T-helper 1 cell treated with Interleukin-12 subunit alpha and Interleukin-12 subunit beta and Interleukin-4 antibody, amounts not matched to agents 30 μg/mL and 1 μg/mL, for 36 hours (primary cell): ENCODE results near the gene MAPKAP1.

ENCODE experiments used
- H3K27ac Mint-ChIP-seq: one replicate; pipeline ENCODE4 v1.8.0; 2021; ENCODE audit warnings: mild to moderate bottlenecking, mixed read lengths
- H3K27me3 Mint-ChIP-seq: one replicate; pipeline ENCODE4 v1.8.0; 2021; ENCODE audit warnings: low read depth, mixed read lengths
- H3K36me3 Mint-ChIP-seq: one replicate; pipeline ENCODE4 v1.8.0; 2021; ENCODE audit warnings: low read depth, mixed read lengths
- H3K4me1 Mint-ChIP-seq: one replicate; pipeline ENCODE4 v1.8.0; 2021; ENCODE audit warnings: low read depth, mixed read lengths
- H3K4me3 Mint-ChIP-seq: one replicate; pipeline ENCODE4 v1.8.0; 2021; ENCODE audit warnings: mild to moderate bottlenecking, moderate library complexity, mixed read lengths
- H3K9me3 Mint-ChIP-seq: one replicate; pipeline ENCODE4 v1.8.0; 2021; ENCODE audit warnings: mixed read lengths

Gene MAPKAP1

GRCh38 chr9:125549891-125550885 lies 156.8 kb downstream of the MAPKAP1 start:
- H3K4me3 Mint-ChIP-seq, result no peak overlapping the region
- no peak overlapping the region for H3K27ac Mint-ChIP-seq
- H3K36me3 Mint-ChIP-seq, result no peaks in the 10 kb centered on the region
- H3K4me1 Mint-ChIP-seq, result no peaks in the 10 kb centered on the region
- no peaks in the 10 kb centered on the region for H3K27me3 Mint-ChIP-seq
- H3K9me3 Mint-ChIP-seq, result no peaks in the 10 kb centered on the region

GRCh38 chr9:125549465-125549871 lies 157.5 kb downstream of the MAPKAP1 start:
- Mint-ChIP-seq H3K27me3 (no peaks in the 10 kb centered on the region), H3K36me3 (no peaks in the 10 kb centered on the region), H3K9me3 (no peaks in the 10 kb centered on the region), H3K4me1 (no peaks in the 10 kb centered on the region), H3K4me3 (no peak overlapping the region), H3K27ac (no peak overlapping the region)

- Mint-ChIP-seq H3K4me1 (no peaks in the 10 kb centered on the region), H3K36me3 (no peaks in the 10 kb centered on the region), H3K27me3 (no peaks in the 10 kb centered on the region), H3K9me3 (no peaks in the 10 kb centered on the region), H3K4me3 (no peak overlapping the region), H3K27ac (no peak overlapping the region)
Measured at GRCh38 chr9:125549039-125549438, 158.0 kb downstream of the MAPKAP1 start.

- Mint-ChIP-seq H3K27me3 (no peaks in the 10 kb centered on the region), H3K27ac (no peak overlapping the region), H3K9me3 (no peaks in the 10 kb centered on the region), H3K4me1 (no peaks in the 10 kb centered on the region), H3K4me3 (no peak overlapping the region), H3K36me3 (no peaks in the 10 kb centered on the region)
Measured at GRCh38 chr9:125548141-125548540, 158.9 kb downstream of the MAPKAP1 start.

- H3K27me3 Mint-ChIP-seq, result no peaks in the 10 kb centered on the region
- H3K4me1 Mint-ChIP-seq, result no peaks in the 10 kb centered on the region
- no peak overlapping the region for H3K27ac Mint-ChIP-seq
- no peaks in the 10 kb centered on the region for H3K9me3 Mint-ChIP-seq
- no peaks in the 10 kb centered on the region for H3K36me3 Mint-ChIP-seq
- H3K4me3 Mint-ChIP-seq, result no peak overlapping the region
Measured at GRCh38 chr9:125547368-125547767, 159.6 kb downstream of the MAPKAP1 start.

- H3K4me3 Mint-ChIP-seq, result no peak overlapping the region
- H3K27me3 Mint-ChIP-seq, result no peaks in the 10 kb centered on the region
- H3K27ac Mint-ChIP-seq, result no peak overlapping the region
- H3K9me3 Mint-ChIP-seq, result no peaks in the 10 kb centered on the region
- H3K4me1 Mint-ChIP-seq, result no peaks in the 10 kb centered on the region
- no peaks in the 10 kb centered on the region for H3K36me3 Mint-ChIP-seq
Measured at GRCh38 chr9:125545845-125546244, 161.2 kb downstream of the MAPKAP1 start.

GRCh38 chr9:125544988-125545651 lies 161.9 kb downstream of the MAPKAP1 start:
- Mint-ChIP-seq H3K27me3 (no peaks in the 10 kb centered on the region), H3K36me3 (no peaks in the 10 kb centered on the region), H3K4me1 (no peaks in the 10 kb centered on the region), H3K27ac (no peak overlapping the region), H3K4me3 (no peak overlapping the region), H3K9me3 (no peaks in the 10 kb centered on the region)

- Mint-ChIP-seq H3K4me1 (no peaks in the 10 kb centered on the region), H3K36me3 (no peaks in the 10 kb centered on the region), H3K9me3 (no peaks in the 10 kb centered on the region), H3K27me3 (no peaks in the 10 kb centered on the region), H3K27ac (no peak overlapping the region), H3K4me3 (no peak overlapping the region)
Measured at GRCh38 chr9:125544484-125544883, 162.5 kb downstream of the MAPKAP1 start.

GRCh38 chr9:125541840-125542243 lies 165.2 kb downstream of the MAPKAP1 start:
- no peak overlapping the region for H3K27ac Mint-ChIP-seq

GRCh38 chr9:125540497-125540896 lies 166.5 kb downstream of the MAPKAP1 start:
- H3K27ac Mint-ChIP-seq, result no peak overlapping the region

More at GRCh38 chr9:125541840-125542243, 165.2 kb downstream of the MAPKAP1 start:
- Mint-ChIP-seq H3K27me3 (no peaks in the 10 kb centered on the region), H3K9me3 (no peaks in the 10 kb centered on the region), H3K4me3 (no peak overlapping the region), H3K36me3 (peaks cover 3% of the 10 kb centered on the region), H3K4me1 (no peaks in the 10 kb centered on the region)

GRCh38 chr9:125538092-125538473 lies 168.9 kb downstream of the MAPKAP1 start:
- H3K4me3 Mint-ChIP-seq, result no peak overlapping the region
- no peaks in the 10 kb centered on the region for H3K9me3 Mint-ChIP-seq
- H3K27me3 Mint-ChIP-seq, result no peaks in the 10 kb centered on the region
- H3K4me1 Mint-ChIP-seq, result no peaks in the 10 kb centered on the region
- H3K36me3 Mint-ChIP-seq, result peaks cover 3% of the 10 kb centered on the region
- H3K27ac Mint-ChIP-seq, result no peak overlapping the region

More at GRCh38 chr9:125540497-125540896, 166.5 kb downstream of the MAPKAP1 start:
- Mint-ChIP-seq H3K9me3 (no peaks in the 10 kb centered on the region), H3K4me3 (no peak overlapping the region), H3K36me3 (peaks cover 3% of the 10 kb centered on the region), H3K4me1 (no peaks in the 10 kb centered on the region), H3K27me3 (no peaks in the 10 kb centered on the region)

- Mint-ChIP-seq H3K9me3 (no peaks in the 10 kb centered on the region), H3K4me3 (no peak overlapping the region), H3K36me3 (peaks cover 3% of the 10 kb centered on the region), H3K27me3 (no peaks in the 10 kb centered on the region), H3K4me1 (no peaks in the 10 kb centered on the region), H3K27ac (no peak overlapping the region)
Measured at GRCh38 chr9:125537442-125538091, 169.4 kb downstream of the MAPKAP1 start.

- Mint-ChIP-seq H3K4me1 (no peaks in the 10 kb centered on the region), H3K9me3 (no peaks in the 10 kb centered on the region)
Measured at GRCh38 chr9:125536776-125537175, 170.2 kb downstream of the MAPKAP1 start.

GRCh38 chr9:125536167-125536772 lies 170.7 kb downstream of the MAPKAP1 start:
- Mint-ChIP-seq H3K4me3 (no peak overlapping the region), H3K9me3 (no peaks in the 10 kb centered on the region), H3K36me3 (peaks cover 3% of the 10 kb centered on the region), H3K27me3 (no peaks in the 10 kb centered on the region), H3K4me1 (no peaks in the 10 kb centered on the region), H3K27ac (no peak overlapping the region)

More at GRCh38 chr9:125536776-125537175, 170.2 kb downstream of the MAPKAP1 start:
- Mint-ChIP-seq H3K27me3 (no peaks in the 10 kb centered on the region), H3K27ac (no peak overlapping the region), H3K36me3 (peaks cover 3% of the 10 kb centered on the region), H3K4me3 (no peak overlapping the region)
